Right lobe of liver (tissue), 4 donors: ENCODE measurements around the gene FBXO2.

ENCODE experiments used
- POLR2A ChIP-seq: fragments of 450-650 bp; IDR thresholded peaks from one replicate; pipeline ENCODE4 v1.6.1; 2017; ENCODE audit warnings: antibody characterized with exemption, mild to moderate bottlenecking
- TF ChIP-seq, protein P1 (sequence below), 4 donors: fragments of 200-600 bp in 3 of 4; fragments of 450-650 bp in 1 of 4; IDR thresholded peaks; one replicate each; pipeline versions ENCODE4 v1.5.1 to v1.8.0; 2016 to 2022; ENCODE audit warnings: antibody characterized with exemption in 4 of 4, mild to moderate bottlenecking in 2 of 4
- donor health status: DM: no; HTN: no; CAD: no.
- donor health status: DM: no; HTN: no; CAD: no.
- donor health status: DM: no; HTN: yes; CAD: no.

DNA sequence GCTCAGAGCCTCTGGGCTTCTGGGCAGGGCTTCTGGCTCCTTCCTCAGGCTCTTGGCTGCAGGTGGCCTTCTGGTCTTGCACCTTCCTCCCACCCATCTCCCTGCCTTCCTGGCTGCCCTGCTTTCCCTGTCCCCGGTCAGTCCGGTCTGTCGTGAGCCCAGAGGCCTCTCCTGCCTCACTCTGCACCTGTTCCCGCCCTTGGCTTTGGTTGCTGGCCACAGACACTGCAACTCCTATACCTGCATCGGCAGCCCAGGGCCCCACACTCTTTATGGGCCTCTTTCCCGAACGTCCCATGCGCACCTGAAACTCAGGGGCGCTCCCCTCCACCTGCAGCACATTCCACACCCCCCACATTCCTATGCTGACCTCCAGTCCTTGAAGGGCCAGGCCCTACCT, 7.9 kb downstream of the FBXO2 start:
- no peak for TF ChIP-seq POLR2A
- TF ChIP-seq, protein P1, sequence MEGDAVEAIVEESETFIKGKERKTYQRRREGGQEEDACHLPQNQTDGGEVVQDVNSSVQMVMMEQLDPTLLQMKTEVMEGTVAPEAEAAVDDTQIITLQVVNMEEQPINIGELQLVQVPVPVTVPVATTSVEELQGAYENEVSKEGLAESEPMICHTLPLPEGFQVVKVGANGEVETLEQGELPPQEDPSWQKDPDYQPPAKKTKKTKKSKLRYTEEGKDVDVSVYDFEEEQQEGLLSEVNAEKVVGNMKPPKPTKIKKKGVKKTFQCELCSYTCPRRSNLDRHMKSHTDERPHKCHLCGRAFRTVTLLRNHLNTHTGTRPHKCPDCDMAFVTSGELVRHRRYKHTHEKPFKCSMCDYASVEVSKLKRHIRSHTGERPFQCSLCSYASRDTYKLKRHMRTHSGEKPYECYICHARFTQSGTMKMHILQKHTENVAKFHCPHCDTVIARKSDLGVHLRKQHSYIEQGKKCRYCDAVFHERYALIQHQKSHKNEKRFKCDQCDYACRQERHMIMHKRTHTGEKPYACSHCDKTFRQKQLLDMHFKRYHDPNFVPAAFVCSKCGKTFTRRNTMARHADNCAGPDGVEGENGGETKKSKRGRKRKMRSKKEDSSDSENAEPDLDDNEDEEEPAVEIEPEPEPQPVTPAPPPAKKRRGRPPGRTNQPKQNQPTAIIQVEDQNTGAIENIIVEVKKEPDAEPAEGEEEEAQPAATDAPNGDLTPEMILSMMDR (IDR thresholded peaks at IDR 0.05): no peak
